ENCODE data around the gene DIRAS1.

DIRAS1 gene

DNA sequence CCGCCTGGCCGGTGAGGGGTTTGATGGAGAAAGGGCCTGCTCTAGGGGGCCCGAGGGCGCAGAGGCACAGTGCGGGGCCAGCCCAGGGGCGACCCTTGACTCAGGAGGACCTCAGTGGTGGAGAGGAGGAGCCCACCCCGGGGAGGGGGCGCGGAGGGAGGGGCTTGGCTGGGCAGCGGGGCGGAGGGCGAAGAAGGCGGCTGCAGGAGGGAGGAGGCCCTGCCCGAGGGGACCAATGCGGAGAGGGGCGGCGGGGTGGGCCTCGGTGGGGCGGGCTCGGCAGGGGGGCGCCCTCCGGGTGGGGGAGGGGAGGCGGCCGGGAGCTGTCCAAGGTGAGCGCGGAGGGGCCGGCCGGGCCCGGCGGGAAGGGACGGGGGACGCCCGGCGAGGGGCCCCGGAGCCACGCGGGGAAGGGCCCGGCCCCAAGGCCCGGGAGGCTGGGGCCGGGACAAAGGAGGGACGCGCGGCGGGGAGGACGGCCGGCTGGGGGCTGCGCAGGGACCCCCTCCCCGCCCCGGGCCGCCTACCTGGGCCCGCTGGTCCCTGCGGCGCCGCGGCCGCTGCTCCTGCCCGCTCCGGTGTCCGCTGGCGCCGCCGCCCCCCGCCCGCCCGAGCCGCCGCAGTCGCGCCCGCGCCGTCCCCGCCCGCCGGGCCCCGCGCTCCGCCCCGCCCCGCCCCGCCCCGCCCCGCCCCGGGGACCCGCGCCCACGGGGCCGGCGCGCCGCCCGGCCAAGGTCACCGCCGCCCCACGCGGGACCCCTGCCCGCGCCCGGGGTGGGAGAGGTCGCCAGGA lies at the start of gene DIRAS1:
Gene DIRAS1 (minus strand): TSS at position 596 of the 793 bp plus-strand sequence. CDS start 3,566 bp downstream, outside the sequence.
- Mint-ChIP-seq H3K27ac (no peak within 1 kb of the TSS), H3K36me3 (no peaks in the 10 kb centered on the region), H3K4me3 (peak within 1 kb of the TSS; percentile 36), H3K9me3 (no peaks in the 10 kb centered on the region), H3K4me1 (peaks cover 5% of the 10 kb centered on the region), H3K27me3 (peaks cover 13% of the 10 kb centered on the region)

GRCh38 chr19:2770055-2771013 lies 49.2 kb upstream of the DIRAS1 start:
- H3K4me3 Mint-ChIP-seq: no peak overlapping the region
- H3K4me1 Mint-ChIP-seq: peaks cover 17% of the 10 kb centered on the region
- no peaks in the 10 kb centered on the region for H3K36me3 Mint-ChIP-seq
- H3K27me3 Mint-ChIP-seq: no peaks in the 10 kb centered on the region
- no peaks in the 10 kb centered on the region for H3K9me3 Mint-ChIP-seq
- no peak overlapping the region for H3K27ac Mint-ChIP-seq

DNA sequence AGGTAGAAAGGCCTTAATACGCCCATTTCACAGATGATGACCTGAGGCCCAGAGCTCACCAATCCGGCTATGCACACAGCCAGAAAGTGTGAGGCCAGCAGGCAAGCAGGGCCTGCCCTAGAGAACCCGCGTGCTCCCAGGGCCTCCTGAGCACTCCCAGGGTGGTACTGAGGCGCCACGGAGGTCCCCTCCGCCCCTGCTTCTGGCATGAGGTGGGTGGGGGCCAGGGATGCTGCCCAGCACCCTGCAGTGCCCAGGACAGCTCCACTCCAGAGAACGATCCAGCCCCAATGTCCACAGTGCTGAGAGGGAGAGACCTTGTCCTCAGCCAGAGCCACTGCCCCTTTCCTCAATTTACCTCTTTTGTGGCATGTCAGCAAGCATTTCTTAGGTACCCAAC lies 48.0 kb upstream of the DIRAS1 start:
- H3K36me3 Mint-ChIP-seq: no peaks in the 10 kb centered on the region
- H3K4me1 Mint-ChIP-seq: peaks cover 8% of the 10 kb centered on the region

DNA sequence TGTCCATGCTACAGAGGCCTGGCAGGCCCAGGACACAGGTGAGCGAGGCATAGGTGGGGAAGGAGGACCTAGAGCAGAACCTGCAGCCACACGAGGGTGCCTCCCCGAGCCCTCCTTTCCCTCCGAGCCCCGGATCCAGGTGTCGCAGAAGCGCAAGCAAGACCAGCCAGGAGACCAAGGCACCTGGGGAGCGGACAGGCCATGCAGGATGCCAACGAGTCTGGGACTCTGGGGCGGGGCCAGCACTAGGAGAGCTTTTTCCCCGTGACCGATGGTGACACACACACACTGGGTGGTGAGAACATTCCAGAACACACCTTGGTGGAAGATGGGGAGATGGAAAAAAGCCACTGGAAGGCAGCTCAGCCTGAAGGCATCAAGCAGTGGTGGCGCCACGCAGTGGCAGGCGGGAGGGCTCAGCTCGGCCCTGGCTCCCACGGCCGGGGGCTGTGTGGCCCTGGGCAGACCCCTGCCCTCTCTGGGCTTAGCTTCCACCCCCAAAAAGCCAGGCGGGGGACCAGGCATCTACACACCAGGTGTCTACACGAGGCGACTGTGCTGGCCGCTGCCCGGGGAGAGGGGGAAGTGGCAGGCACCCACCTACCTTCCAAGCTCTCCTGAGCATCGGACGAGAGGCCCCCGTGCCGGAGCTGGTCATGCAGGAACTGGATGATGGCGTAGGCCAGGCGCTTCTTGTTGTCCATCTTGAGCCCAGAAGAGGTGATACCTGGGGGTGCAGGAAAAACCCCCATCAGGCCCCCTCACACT lies 47.4 kb upstream of the DIRAS1 start:
- Mint-ChIP-seq H3K36me3 (no peaks in the 10 kb centered on the region), H3K4me1 (peaks cover 8% of the 10 kb centered on the region), H3K27me3 (no peaks in the 10 kb centered on the region), H3K9me3 (no peaks in the 10 kb centered on the region), H3K4me3 (no peak overlapping the region), H3K27ac (no peak overlapping the region)

More for the DNA sequence above, 48.0 kb upstream of the DIRAS1 start:
- H3K4me3 Mint-ChIP-seq: no peak overlapping the region
- no peak overlapping the region for H3K27ac Mint-ChIP-seq
- no peaks in the 10 kb centered on the region for H3K9me3 Mint-ChIP-seq
- H3K27me3 Mint-ChIP-seq: no peaks in the 10 kb centered on the region

- Mint-ChIP-seq H3K9me3 (no peaks in the 10 kb centered on the region), H3K27ac (no peak overlapping the region), H3K36me3 (no peaks in the 10 kb centered on the region)
These were observed 46.5 kb upstream of the DIRAS1 start for GRCh38 chr19:2767688-2768087.

DNA sequence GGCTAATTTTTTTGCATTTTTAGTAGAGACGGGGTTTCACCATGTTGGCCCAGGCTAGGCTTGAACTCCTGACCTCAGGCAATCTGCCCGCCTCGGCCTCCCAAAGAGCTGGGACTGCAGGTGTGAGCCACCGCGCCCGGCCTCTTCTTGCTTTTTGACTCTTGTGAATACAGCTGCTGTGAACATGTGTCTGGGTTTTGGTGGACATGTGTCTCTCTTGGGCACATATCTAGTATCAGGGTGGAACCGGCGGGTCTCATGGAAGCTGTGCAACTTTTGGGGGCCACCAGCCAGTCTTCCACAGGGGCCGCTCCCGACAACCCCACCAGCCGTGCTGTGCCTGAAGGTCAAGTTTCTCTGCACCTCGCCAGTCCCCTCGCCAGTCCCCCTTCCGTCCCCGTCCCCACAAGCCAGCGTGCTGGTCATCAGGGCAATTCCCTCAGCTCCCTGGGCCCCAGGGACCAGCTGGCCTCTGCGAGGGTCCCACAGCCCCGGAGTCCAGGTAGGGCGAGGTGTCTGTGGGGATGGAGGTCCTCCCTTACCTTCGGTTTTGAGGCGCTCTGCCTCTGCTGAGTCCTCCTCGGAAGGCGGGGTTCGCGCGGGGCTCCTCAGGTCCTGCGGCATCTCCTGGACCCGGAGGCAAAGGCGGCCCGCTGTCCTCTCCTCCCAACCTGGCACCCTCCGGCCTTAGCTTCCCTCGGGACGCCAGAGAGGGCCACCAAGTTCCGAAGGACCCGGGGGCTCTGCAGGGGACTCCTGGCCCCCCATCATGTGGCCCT lies 45.6 kb upstream of the DIRAS1 start:
- Mint-ChIP-seq H3K4me1 (no peaks in the 10 kb centered on the region), H3K27me3 (no peaks in the 10 kb centered on the region), H3K27ac (no peak overlapping the region), H3K9me3 (no peaks in the 10 kb centered on the region), H3K36me3 (peaks cover 3% of the 10 kb centered on the region), H3K4me3 (no peak overlapping the region)

More at GRCh38 chr19:2767688-2768087, 46.5 kb upstream of the DIRAS1 start:
- Mint-ChIP-seq H3K27me3 (no peaks in the 10 kb centered on the region), H3K4me1 (peaks cover 8% of the 10 kb centered on the region), H3K4me3 (no peak overlapping the region)

DNA sequence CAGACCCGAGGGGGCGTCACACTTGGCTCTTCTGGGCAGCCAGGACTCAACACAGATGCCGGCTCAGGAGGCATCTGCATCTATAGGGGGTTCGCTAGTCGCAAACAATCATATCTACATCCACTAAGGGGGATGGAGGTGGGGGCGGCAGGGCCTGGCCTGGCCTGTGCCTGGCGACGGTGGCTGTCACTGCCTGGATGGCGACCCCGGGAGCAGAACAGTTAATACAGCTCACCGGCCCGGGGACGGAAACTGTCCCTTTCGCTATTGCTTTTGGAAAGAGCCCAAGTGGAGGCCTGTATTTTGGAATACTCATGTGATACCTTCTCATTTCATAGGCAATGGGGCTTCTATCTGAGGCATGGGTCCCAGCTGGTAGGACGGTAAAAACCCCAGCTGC lies 44.2 kb upstream of the DIRAS1 start:
- no peaks in the 10 kb centered on the region for H3K27me3 Mint-ChIP-seq
- H3K4me1 Mint-ChIP-seq: no peaks in the 10 kb centered on the region
- H3K36me3 Mint-ChIP-seq: peaks cover 3% of the 10 kb centered on the region
- H3K27ac Mint-ChIP-seq: no peak overlapping the region
- no peak overlapping the region for H3K4me3 Mint-ChIP-seq
- H3K9me3 Mint-ChIP-seq: no peaks in the 10 kb centered on the region

GRCh38 chr19:2764945-2765344 lies 43.8 kb upstream of the DIRAS1 start:
- Mint-ChIP-seq H3K9me3 (no peaks in the 10 kb centered on the region), H3K36me3 (peaks cover 3% of the 10 kb centered on the region), H3K27me3 (no peaks in the 10 kb centered on the region), H3K4me1 (no peaks in the 10 kb centered on the region), H3K4me3 (no peak overlapping the region), H3K27ac (no peak overlapping the region)

- Mint-ChIP-seq H3K27ac (no peak overlapping the region), H3K4me1 (no peaks in the 10 kb centered on the region), H3K4me3 (no peak overlapping the region), H3K9me3 (no peaks in the 10 kb centered on the region), H3K27me3 (no peaks in the 10 kb centered on the region), H3K36me3 (peaks cover 3% of the 10 kb centered on the region)
These were observed 42.5 kb upstream of the DIRAS1 start for GRCh38 chr19:2763687-2764086.

DNA sequence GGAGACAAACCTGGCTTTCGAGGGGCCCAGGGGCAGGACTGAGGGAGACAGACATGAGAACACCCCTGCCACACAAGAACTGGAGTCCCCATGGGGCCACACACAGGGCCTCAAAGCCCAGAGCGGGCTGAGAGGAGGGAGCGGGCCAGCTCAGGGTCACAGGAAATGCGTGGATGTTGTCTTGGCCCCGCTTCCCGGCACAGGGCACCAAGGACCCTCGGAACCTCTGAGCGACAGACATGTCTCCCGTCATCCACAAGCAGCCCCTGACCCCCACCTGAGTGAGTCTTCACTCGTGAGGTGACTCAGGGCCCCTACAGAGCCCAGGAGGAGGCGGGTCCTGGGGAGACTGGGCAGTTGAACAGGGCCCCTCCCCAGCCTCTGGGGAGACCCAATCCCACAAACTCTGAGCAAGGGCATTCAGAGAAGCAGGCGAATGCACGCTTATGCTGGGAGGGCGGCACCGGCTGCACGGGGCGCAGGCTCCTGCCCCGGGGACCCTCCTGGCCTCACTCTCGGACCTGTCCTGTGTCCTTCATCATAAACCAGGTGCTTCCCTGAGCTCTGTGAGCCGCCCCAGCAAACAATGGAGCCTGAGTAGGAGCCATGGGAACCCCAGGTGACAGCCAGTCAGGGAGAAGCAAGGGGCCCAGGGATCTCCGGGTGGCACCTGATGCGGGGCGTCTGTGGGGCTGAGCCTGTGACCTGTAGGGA lies 41.8 kb upstream of the DIRAS1 start:
- Mint-ChIP-seq H3K9me3 (no peaks in the 10 kb centered on the region), H3K27me3 (no peaks in the 10 kb centered on the region), H3K36me3 (peaks cover 3% of the 10 kb centered on the region), H3K4me1 (no peaks in the 10 kb centered on the region), H3K4me3 (no peak overlapping the region), H3K27ac (no peak overlapping the region)

DNA sequence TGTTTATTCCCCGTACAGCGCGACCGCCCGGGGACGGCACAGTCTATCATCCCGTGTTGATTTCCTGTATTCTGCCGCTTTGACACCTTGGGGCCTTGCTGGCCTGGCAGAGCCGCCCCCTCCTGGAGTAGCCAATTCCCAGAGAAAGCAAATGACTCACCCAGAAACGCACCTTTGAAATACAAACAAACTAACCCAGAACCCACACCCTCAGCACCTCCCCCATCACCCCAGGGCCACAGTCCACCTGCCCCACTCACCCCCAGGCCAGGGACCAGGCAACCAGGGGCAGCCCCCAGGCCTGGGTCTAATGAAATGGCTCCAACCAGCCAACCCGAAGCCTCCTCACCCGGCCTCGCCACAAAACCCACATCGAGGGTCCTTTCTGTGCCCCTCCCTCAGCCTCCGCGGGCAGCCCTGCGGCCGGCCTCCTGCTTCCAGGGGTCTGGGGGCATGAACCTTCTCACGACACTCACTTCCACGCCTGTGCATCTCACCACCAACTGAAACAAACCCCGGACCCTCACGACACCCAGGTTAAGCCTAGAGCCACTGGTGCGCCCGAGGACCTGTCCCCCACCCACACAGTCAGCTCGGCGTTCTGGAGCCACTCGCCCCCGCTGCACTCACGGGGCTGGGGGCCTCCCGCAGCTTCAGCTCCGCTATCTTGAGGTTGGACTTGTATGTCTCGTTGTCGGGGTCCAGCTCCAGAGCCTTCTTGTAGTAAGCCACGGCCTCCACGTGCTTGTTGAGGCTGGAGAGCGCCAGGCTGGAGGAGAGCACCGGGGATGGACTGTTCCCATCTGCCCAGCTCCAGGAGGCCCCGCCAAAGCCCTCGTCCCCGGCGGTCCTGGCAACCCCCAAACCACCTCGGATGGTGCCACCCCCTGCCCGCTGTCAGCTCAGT lies 41.0 kb upstream of the DIRAS1 start:
- H3K4me1 Mint-ChIP-seq: no peaks in the 10 kb centered on the region
- H3K36me3 Mint-ChIP-seq: peaks cover 3% of the 10 kb centered on the region
- no peaks in the 10 kb centered on the region for H3K9me3 Mint-ChIP-seq
- no peak overlapping the region for H3K27ac Mint-ChIP-seq
- no peak overlapping the region for H3K4me3 Mint-ChIP-seq
- H3K27me3 Mint-ChIP-seq: no peaks in the 10 kb centered on the region

GRCh38 chr19:2761309-2761677 lies 40.1 kb upstream of the DIRAS1 start:
- Mint-ChIP-seq H3K9me3 (no peaks in the 10 kb centered on the region), H3K27ac (no peak overlapping the region), H3K4me3 (no peak overlapping the region), H3K36me3 (peaks cover 4% of the 10 kb centered on the region), H3K27me3 (no peaks in the 10 kb centered on the region), H3K4me1 (no peaks in the 10 kb centered on the region)

DNA sequence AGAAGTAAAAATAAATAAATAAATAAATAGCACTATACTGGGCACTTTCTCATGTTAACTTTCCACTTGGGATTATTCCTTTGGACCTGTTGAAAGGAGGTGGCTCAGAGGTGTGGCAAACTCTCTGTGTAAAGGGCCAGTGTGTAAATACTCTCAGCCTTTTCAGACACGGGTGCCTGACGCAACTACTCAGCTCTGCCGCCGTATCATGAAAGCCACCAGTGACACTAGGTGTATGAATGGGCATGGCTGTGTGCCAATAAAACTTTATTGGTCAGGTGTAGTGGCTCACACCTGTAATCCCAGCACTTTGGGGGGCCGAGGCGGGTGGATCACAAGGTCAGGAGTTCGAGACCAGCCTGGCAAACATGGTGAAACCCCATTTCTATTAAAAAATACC lies 38.8 kb upstream of the DIRAS1 start:
- Mint-ChIP-seq H3K27ac (no peak overlapping the region), H3K36me3 (peaks cover 5% of the 10 kb centered on the region), H3K27me3 (no peaks in the 10 kb centered on the region), H3K9me3 (no peaks in the 10 kb centered on the region), H3K4me3 (no peak overlapping the region), H3K4me1 (no peaks in the 10 kb centered on the region)
